BE2C (cell line): ENCODE data around the gene ZNF276.
A peak's percentile ranks its signal among the peaks of the same experiment; 100 is the strongest.

Experiments used
- DNase-seq: peaks from one replicate; pipeline ENCODE4 v3.0.0-alpha.2; 2020
- H3K27me3 ChIP-seq: fragments of 250-450 bp; sonication (Bioruptor Pico); 2 replicates; pipeline ENCODE4 v1.5.1; 2020; ENCODE audit warnings: mild to moderate bottlenecking
- H3K36me3 ChIP-seq: fragments of 250-450 bp; sonication (Bioruptor Pico); 2 replicates; pipeline ENCODE4 v1.5.1; 2020; ENCODE audit warnings: mild to moderate bottlenecking
- H3K4me1 ChIP-seq: fragments of 250-450 bp; sonication (Bioruptor Pico); 2 replicates; pipeline ENCODE4 v1.5.1; 2020
- H3K4me3 ChIP-seq: 2 replicates; pipeline ENCODE4 v1.5.1; 2011; ENCODE audit warnings: low read depth, low read length
- H3K9me3 ChIP-seq: fragments of 250-450 bp; sonication (Bioruptor Pico); 2 replicates; pipeline ENCODE4 v1.5.1; 2020
- CTCF ChIP-seq: IDR thresholded peaks from 2 replicates; pipeline ENCODE4 v1.5.1; 2012; ENCODE audit warnings: mild to moderate bottlenecking, low read depth, low read length

ZNF276 gene

GRCh38 chr16:89708481-89708931, 12.8 kb upstream of the ZNF276 start:
- TF ChIP-seq CTCF: no peak

GRCh38 chr16:89709166-89709565, 12.2 kb upstream of the ZNF276 start:
- no peaks in the 10 kb centered on the region for H3K36me3 ChIP-seq
- no peak overlapping the region for H3K4me3 ChIP-seq

More at GRCh38 chr16:89708481-89708931, 12.8 kb upstream of the ZNF276 start:
- H3K9me3 ChIP-seq: no peaks in the 10 kb centered on the region
- peaks cover 3% of the 10 kb centered on the region; the same call in 1 of the 2 replicates for H3K4me1 ChIP-seq
- DNase-seq: no peak
- no peak overlapping the region for H3K4me3 ChIP-seq
- no peaks in the 10 kb centered on the region for H3K36me3 ChIP-seq
- H3K27me3 ChIP-seq: no peaks in the 10 kb centered on the region

GRCh38 chr16:89709716-89710432, 11.5 kb upstream of the ZNF276 start:
- peaks cover 3% of the 10 kb centered on the region; the same call in 1 of the 2 replicates for H3K4me1 ChIP-seq
- H3K4me3 ChIP-seq: no peak overlapping the region
- H3K9me3 ChIP-seq: no peaks in the 10 kb centered on the region
- H3K27me3 ChIP-seq: no peaks in the 10 kb centered on the region
- no peaks in the 10 kb centered on the region for H3K36me3 ChIP-seq
- DNase-seq: no peak
- TF ChIP-seq CTCF: no peak

More at GRCh38 chr16:89709166-89709565, 12.2 kb upstream of the ZNF276 start:
- H3K4me1 ChIP-seq: peaks cover 3% of the 10 kb centered on the region; the same call in 1 of the 2 replicates
- no peak for TF ChIP-seq CTCF
- no peaks in the 10 kb centered on the region for H3K27me3 ChIP-seq
- no peak for DNase-seq
- no peaks in the 10 kb centered on the region for H3K9me3 ChIP-seq

GRCh38 chr16:89710709-89711564, 10.4 kb upstream of the ZNF276 start:
- H3K4me1 ChIP-seq: peaks cover 3% of the 10 kb centered on the region; the same call in 1 of the 2 replicates
- TF ChIP-seq CTCF: no peak
- H3K9me3 ChIP-seq: no peaks in the 10 kb centered on the region
- H3K36me3 ChIP-seq: no peaks in the 10 kb centered on the region
- no peak for DNase-seq
- H3K27me3 ChIP-seq: no peaks in the 10 kb centered on the region
- H3K4me3 ChIP-seq: no peak overlapping the region

- peak; percentile 88 for DNase-seq
- no peak for TF ChIP-seq CTCF
Observed at GRCh38 chr16:89711601-89712273, 9.6 kb upstream of the ZNF276 start.

More at GRCh38 chr16:89711601-89712273, 9.6 kb upstream of the ZNF276 start:
- Histone ChIP-seq H3K4me1 (peaks cover 3% of the 10 kb centered on the region; the same call in 1 of the 2 replicates), H3K4me3 (peak overlapping the region; percentile 69), H3K36me3 (no peaks in the 10 kb centered on the region; the same call in 1 of the 2 replicates), H3K27me3 (no peaks in the 10 kb centered on the region), H3K9me3 (no peaks in the 10 kb centered on the region)
